Transverse colon (tissue), 4 donors: ENCODE results near the gene RGS6. TPM values are rescaled to one million over a fixed set of nuclear protein-coding genes. Genes with fewer than 3 reads are reported as not detected.

Source experiments
- DNase-seq: peaks from one replicate; pipeline ENCODE4 v3.0.0-alpha.2; 2019
- H3K27ac ChIP-seq, 4 donors: fragments of 200-600 bp; sonication (generic); 2 replicates each; pipeline ENCODE4 v1.5.1; 2016 to 2018; ENCODE audit warnings: inconsistent platforms in 4 of 4
- H3K27me3 ChIP-seq: fragments of 200-600 bp; sonication (generic); 2 replicates; pipeline ENCODE4 v1.5.1; 2017; ENCODE audit warnings: inconsistent platforms
- H3K36me3 ChIP-seq, 4 donors: fragments of 200-600 bp; sonication (generic); 2 replicates each; pipeline ENCODE4 v1.5.1; 2017 to 2019; ENCODE audit warnings: inconsistent platforms in 4 of 4
- H3K4me1 ChIP-seq, 4 donors: fragments of 200-600 bp; sonication (generic); 2 replicates each; pipeline ENCODE4 v1.5.1; 2017 to 2020; ENCODE audit warnings: inconsistent platforms in 4 of 4
- H3K4me3 ChIP-seq, 4 donors: fragments of 200-600 bp; sonication (generic); 1 replicate in 1 of 4; 2 replicates in 3 of 4; pipeline versions ENCODE4 v1.5.1 to v1.6.1; 2017 to 2019; ENCODE audit warnings: inconsistent platforms in 4 of 4
- H3K9me3 ChIP-seq, 2 donors: fragments of 200-600 bp; sonication (generic); 2 replicates each; pipeline ENCODE4 v1.5.1; 2017 to 2019; ENCODE audit warnings: inconsistent platforms in 2 of 2
- EP300 ChIP-seq: sonication (generic); formaldehyde crosslinking; IDR thresholded peaks from one replicate; pipeline ENCODE4 v1.6.1; 2017; ENCODE audit warnings: antibody characterized with exemption, low read depth
- POLR2A ChIP-seq: fragments of 450-650 bp; IDR thresholded peaks from one replicate; pipeline ENCODE4 v1.6.1; 2016; ENCODE audit warnings: antibody characterized with exemption, mild to moderate bottlenecking, moderate library complexity
- POLR2AphosphoS5 ChIP-seq, 3 donors: sonication (generic); formaldehyde crosslinking; IDR thresholded peaks; one replicate each; pipeline ENCODE4 v1.6.1; 2016; ENCODE audit warnings: antibody characterized with exemption in 3 of 3
- WGBS, 2 donors: methylation state at CpG; one replicate each; pipeline ENCODE4 v1.1.5; 2018; ENCODE audit warnings: low coverage in 1 of 2; 5-methylcytosine and 5-hydroxymethylcytosine counted together
- in situ Hi-C, 4 donors: fragments of 200-750 bp; cut with MboI; loops; one replicate each; pipeline versions ENCODE4 v1.15.0 to v1.15.1; 2017; ENCODE audit warnings: low sequenced_read_pairs in 3 of 4, low pct_ligation_motif_present in 1 of 4, low pct_unique_long_range_greater_than_20kb in 1 of 4
- intact Hi-C: fragments of 100-400 bp; cut with DNase I; formaldehyde crosslinking; loops from one replicate; pipeline ENCODE4 v1.15.1; 2023; ENCODE audit warnings: low total_unique reads
- total RNA-seq, 4 donors: library from RNA; depleted of rRNA; stranded (reverse); fragments of >200 nt; gene quantifications; one replicate each; pipeline ENCODE4 v1.1.0, GENCODE V29; 2016
- TF ChIP-seq, protein P1 (sequence below), 5 experiments: fragments of 200-600 bp in 3 of 5; fragments of 450-650 bp in 2 of 5; sonication (generic) in 3 of 5; IDR thresholded peaks; 1 replicate in 2 of 5; 2 replicates in 3 of 5; pipeline ENCODE4 v1.5.1; 2016 to 2017; ENCODE audit warnings: antibody characterized with exemption in 5 of 5, inconsistent platforms in 3 of 5, mild to moderate bottlenecking in 2 of 5, moderate library complexity in 1 of 5

RGS6 gene
- total RNA-seq, 4 donors from 2014 or later, result 0.41 to 0.48 TPM; not detected in 2

DNA sequence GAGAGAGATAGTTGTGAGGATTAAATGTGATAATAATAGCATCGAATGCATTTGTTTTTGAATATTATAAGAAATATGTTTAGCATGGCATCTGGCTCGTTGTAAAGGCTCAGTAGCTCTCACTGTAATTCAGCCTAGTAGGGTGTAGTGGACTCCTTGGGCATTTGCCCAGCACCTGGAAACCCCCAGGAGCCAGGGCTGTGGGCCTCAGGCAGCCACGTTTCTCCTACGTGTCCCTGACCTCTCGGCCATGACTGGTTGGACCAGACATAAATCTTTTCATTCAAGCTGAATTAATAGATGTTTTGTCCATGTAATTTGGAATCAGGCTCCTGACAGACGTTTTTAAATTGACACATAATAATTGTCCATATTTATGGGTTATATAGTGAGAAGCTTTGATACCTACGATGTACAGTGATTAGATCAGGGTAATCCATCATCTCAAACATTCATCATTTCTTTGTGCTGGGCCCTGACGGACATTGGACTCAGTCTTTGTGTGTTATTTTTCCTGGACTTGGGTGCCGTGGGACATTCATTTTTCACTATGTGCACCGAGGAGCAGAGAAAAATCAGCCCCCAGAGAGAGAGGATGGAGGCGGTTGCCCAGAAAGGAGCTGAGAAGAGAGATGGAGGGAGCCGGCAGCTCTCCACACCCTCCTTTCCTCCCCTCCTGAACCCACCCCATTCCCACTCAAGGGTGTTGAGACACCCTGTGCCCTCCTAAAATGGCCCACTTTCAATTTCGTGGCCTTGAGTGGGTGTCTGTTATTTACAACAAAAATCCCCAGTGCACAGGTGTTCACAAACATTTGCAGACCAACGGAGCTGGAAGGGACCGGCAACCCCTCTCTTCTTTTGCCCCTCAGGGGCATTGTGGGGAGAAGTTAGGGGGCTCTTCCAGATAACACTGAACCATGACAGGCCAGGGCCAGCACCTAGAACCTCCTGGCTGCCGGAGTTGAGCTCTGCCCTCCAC is 665.3 kb downstream of the RGS6 start:
- Histone ChIP-seq H3K4me3 (no peak overlapping the region), H3K36me3 (no peaks in the 10 kb centered on the region), H3K4me1 (no peaks in the 10 kb centered on the region), H3K27me3 (peaks cover 3% of the 10 kb centered on the region), H3K9me3 (no peaks in the 10 kb centered on the region), H3K27ac (no peak overlapping the region)
- intact Hi-C loops, result no loop called here
- WGBS, 2 donors, result 57 to 73% methylated on average over 7 to 16 of the region's 16 CpGs
- TF ChIP-seq POLR2AphosphoS5 (IDR thresholded peaks at IDR 0.05), result no peak
- no peak for TF ChIP-seq EP300
- TF ChIP-seq, protein P1, sequence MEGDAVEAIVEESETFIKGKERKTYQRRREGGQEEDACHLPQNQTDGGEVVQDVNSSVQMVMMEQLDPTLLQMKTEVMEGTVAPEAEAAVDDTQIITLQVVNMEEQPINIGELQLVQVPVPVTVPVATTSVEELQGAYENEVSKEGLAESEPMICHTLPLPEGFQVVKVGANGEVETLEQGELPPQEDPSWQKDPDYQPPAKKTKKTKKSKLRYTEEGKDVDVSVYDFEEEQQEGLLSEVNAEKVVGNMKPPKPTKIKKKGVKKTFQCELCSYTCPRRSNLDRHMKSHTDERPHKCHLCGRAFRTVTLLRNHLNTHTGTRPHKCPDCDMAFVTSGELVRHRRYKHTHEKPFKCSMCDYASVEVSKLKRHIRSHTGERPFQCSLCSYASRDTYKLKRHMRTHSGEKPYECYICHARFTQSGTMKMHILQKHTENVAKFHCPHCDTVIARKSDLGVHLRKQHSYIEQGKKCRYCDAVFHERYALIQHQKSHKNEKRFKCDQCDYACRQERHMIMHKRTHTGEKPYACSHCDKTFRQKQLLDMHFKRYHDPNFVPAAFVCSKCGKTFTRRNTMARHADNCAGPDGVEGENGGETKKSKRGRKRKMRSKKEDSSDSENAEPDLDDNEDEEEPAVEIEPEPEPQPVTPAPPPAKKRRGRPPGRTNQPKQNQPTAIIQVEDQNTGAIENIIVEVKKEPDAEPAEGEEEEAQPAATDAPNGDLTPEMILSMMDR (IDR thresholded peaks at IDR 0.05), result no peak
- no peak for TF ChIP-seq POLR2A
- DNase-seq, result no peak
- in situ Hi-C loops, result no loop called here

DNA sequence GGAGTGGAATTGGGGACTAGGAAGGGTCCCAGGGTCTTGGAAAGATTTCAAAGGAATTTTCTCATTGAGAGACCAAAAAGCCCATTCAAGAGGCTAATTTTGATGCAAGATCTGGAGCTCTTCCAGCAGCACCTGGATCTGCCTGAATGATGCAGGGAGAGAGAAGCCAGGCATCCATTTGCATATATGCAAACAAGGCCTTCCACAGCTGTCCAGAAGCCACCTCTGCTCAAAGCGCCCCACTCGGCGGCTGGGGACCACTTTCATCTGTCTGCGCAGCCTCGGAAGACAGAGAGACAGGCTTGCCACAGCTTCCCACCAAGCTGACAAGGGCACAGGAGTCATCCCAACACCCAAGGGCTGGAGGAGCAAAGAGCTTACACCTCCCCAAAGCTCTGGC is 666.1 kb downstream of the RGS6 start:
- no peaks in the 10 kb centered on the region for H3K36me3 ChIP-seq
- intact Hi-C loops, result no loop called here
- no peak overlapping the region for H3K4me3 ChIP-seq
- no peaks in the 10 kb centered on the region for H3K9me3 ChIP-seq
- H3K27me3 ChIP-seq, result peaks cover 3% of the 10 kb centered on the region
- no peaks in the 10 kb centered on the region for H3K4me1 ChIP-seq
- WGBS, 2 donors, result 84% methylated on average over 5 of the region's 5 CpGs; no CpG with 5 or more reads in 1 of the 2 donors
- in situ Hi-C loops, result no loop called here
- peak; percentile 13 for DNase-seq
- H3K27ac ChIP-seq, result no peak overlapping the region
- TF ChIP-seq POLR2AphosphoS5 (IDR thresholded peaks at IDR 0.05) (no peak), POLR2A (no peak), EP300 (no peak)
- TF ChIP-seq, protein P1 (IDR thresholded peaks at IDR 0.05), result no peak

DNA sequence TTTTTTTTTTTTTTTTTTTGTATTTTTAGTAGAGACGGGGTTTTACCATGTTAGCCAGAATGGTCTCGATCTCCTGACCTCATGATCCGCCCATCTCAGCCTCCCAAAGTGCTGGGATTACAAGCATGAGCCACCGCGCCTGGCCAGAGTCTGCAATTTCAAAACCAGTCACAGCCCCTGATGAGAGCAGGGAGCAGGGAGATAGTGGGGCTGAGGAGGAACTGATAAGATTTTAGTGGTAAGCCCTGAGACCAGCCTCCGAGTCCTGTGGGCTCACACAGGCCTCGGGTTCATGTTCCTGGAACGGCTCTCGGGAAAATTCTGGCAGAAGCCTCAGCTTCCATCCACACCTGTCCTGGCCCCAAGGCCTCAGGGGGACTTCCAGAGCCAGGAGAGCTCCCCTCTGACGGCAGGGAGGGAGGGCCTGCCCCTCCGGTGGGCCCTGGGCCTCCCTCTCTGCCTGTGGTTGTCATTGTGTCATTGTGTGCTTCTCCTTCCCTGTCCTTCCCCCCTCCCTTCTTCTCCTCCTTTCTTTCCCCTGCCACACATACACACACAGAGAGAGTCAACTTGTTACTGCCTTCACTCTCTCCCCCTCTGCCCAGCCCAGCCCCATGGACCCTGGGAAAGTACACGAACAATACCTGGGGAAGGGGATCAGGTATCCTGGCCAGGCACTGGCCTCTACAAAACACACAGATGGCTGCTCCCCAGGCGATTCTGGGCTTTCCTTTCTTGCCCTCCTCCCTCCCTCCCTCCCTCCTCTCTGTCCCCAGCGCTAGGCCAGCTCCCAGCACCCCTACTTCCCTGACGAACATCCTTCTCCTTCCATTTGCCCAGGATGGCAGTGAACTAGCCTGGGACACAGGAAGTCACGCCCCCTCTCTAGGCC is 667.6 kb downstream of the RGS6 start:
- Histone ChIP-seq H3K27ac (no peak overlapping the region), H3K9me3 (no peaks in the 10 kb centered on the region), H3K36me3 (no peaks in the 10 kb centered on the region), H3K4me3 (no peak overlapping the region), H3K27me3 (peaks cover 3% of the 10 kb centered on the region), H3K4me1 (no peaks in the 10 kb centered on the region)
- in situ Hi-C loops, result no loop called here
- intact Hi-C loops, result no loop called here
- TF ChIP-seq POLR2A (no peak), EP300 (no peak), POLR2AphosphoS5 (IDR thresholded peaks at IDR 0.05) (no peak)
- TF ChIP-seq, protein P1 (IDR thresholded peaks at IDR 0.05), result no peak
- 77 to 83% methylated on average over 3 to 16 of the region's 16 CpGs for WGBS, 2 donors
- no peak for DNase-seq
